A549 (cell line): ENCODE measurements around the gene ARL11.

Experiments used
- BCL3 ChIP-seq: fragments of >200 bp; sonication (Bioruptor Twin); formaldehyde crosslinking; IDR thresholded peaks from 3 replicates; pipeline ENCODE4 v1.6.1; 2016
- CTCF ChIP-seq: fragments of >200 bp; sonication (Bioruptor Twin); formaldehyde crosslinking; IDR thresholded peaks from 3 replicates; pipeline ENCODE4 v1.5.1; 2016
- EP300 ChIP-seq, 2 experiments: fragments of >200 bp; sonication (Bioruptor Twin); formaldehyde crosslinking; IDR thresholded peaks; 2 replicates in 1 of 2; 3 replicates in 1 of 2; pipeline ENCODE4 v1.6.1; 2016 to 2017
- JUN ChIP-seq, 2 experiments: fragments of >200 bp; sonication (Bioruptor Twin); formaldehyde crosslinking; IDR thresholded peaks; 2 replicates in 1 of 2; 3 replicates in 1 of 2; pipeline ENCODE4 v1.6.1; 2016 to 2017
- MAFK ChIP-seq: fragments of 450-650 bp; IDR thresholded peaks from 2 replicates; pipeline ENCODE4 v1.6.1; 2014; ENCODE audit not compliant: partially characterized antibody
- MAZ ChIP-seq: fragments of 150-350 bp; IDR thresholded peaks from 2 replicates; pipeline ENCODE4 v1.6.1; 2014; ENCODE audit warnings: antibody characterized with exemption, low read depth, low read length, borderline replicate concordance
- PHF8 ChIP-seq: fragments of 200-600 bp; sonication (generic); IDR thresholded peaks from 2 replicates; pipeline ENCODE4 v1.6.1; 2016; ENCODE audit warnings: low read depth, mild to moderate bottlenecking, antibody characterized with exemption, moderate library complexity, borderline replicate concordance
- POLR2A ChIP-seq: IDR thresholded peaks from 2 replicates; pipeline ENCODE4 v1.6.1; 2012; ENCODE audit warnings: mild to moderate bottlenecking, low read length
- RAD21 ChIP-seq, 2 experiments: fragments of >200 bp in 1 of 2; sonication (Bioruptor Twin) in 1 of 2; formaldehyde crosslinking in 1 of 2; IDR thresholded peaks in 1 of 2; conservative IDR thresholded peaks in 1 of 2; 2 replicates in 1 of 2; 3 replicates in 1 of 2; pipeline ENCODE4 v1.6.1; 2012 to 2018; ENCODE audit warnings: inconsistent platforms in 1 of 2

- TF ChIP-seq RAD21 (conservative IDR thresholded peaks at IDR 0.05 in 1 of 2, IDR thresholded peaks at IDR 0.05 in 1 of 2) (peak; percentile 87 to 89), CTCF (peak; percentile 81), BCL3 (no peak), EP300 (IDR thresholded peaks at IDR 0.05) (no peak), PHF8 (no peak), MAFK (no peak), MAZ (no peak), POLR2A (no peak), JUN (IDR thresholded peaks at IDR 0.05) (no peak)
Observed at GRCh38 chr13:49606747-49607648, 21.3 kb upstream of the ARL11 start.
